Subcutaneous adipose tissue (tissue), 4 donors: Measurements from ENCODE around the gene HES1. TPM values are rescaled to one million over a fixed set of nuclear protein-coding genes. Genes with fewer than 3 reads are reported as not detected.

Source experiments
- total RNA-seq, 4 donors: library from RNA; depleted of rRNA; stranded (reverse); fragments of >200 nt; gene quantifications; one replicate each; pipeline ENCODE4 v1.1.0, GENCODE V29; 2016
- TF ChIP-seq, protein P1 (sequence below): fragments of 450-650 bp; IDR thresholded peaks from one replicate; pipeline ENCODE4 v1.5.1; 2016; ENCODE audit warnings: low read depth, mild to moderate bottlenecking, control low read depth, antibody characterized with exemption, moderate library complexity

HES1 gene
- total RNA-seq, 4 donors from 2014 or later = 12.1 to 29.3 (median 23.4) TPM

DNA sequence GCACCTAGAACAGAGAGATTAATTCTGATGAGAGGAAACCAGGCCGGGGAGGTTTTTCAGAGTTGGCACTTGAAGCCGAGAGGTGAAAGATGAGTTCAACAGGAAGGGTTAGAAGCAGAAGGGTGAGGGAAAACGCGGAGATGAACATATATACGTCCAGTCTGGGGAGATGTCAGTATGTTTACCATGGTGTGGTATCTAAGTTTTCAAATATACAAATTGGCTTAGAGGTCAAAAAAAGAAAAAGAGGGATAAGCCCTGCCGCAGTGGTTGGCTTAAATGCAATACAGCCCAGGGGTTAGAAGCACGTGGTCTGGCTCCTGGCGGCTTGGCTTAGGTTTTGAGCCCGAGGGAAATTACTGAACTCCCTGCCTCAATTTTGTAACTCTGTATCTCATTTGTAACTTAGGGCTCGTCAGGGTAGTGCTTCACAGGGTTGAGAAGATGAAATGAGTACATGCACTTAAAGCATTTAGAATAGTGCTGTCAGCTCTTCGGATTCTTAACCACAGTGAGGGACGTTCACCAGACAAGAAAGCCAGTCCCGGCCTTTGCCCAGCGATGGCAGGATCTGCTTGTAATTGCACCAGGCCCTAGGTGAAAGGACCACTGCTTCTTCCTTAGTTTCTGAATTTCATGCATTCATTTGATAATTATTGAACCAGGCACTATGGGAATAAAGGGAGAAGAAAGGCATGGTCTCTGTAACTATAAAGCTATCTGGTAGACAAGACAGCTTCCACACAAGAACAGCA is 6.4 kb downstream of the HES1 start:
- TF ChIP-seq, protein P1, sequence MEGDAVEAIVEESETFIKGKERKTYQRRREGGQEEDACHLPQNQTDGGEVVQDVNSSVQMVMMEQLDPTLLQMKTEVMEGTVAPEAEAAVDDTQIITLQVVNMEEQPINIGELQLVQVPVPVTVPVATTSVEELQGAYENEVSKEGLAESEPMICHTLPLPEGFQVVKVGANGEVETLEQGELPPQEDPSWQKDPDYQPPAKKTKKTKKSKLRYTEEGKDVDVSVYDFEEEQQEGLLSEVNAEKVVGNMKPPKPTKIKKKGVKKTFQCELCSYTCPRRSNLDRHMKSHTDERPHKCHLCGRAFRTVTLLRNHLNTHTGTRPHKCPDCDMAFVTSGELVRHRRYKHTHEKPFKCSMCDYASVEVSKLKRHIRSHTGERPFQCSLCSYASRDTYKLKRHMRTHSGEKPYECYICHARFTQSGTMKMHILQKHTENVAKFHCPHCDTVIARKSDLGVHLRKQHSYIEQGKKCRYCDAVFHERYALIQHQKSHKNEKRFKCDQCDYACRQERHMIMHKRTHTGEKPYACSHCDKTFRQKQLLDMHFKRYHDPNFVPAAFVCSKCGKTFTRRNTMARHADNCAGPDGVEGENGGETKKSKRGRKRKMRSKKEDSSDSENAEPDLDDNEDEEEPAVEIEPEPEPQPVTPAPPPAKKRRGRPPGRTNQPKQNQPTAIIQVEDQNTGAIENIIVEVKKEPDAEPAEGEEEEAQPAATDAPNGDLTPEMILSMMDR = no peak

DNA sequence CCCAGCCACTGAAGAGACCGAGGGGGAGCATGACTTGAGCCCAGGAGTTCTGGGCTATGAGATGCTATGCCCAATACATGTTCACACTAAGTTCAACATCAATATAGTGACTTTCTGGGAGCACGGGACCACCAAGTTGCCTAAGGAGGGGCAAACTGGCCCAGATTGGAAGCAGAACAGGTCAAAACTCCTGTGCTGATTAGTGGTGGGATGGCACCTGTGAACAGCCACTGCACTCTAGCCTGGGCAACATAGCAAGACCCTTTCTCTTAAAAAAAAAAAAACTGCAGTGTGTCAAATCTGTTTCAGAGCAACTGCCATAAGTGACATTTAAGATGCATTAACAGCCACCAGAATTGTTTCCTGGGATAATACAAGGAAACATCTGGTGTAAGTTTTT is 9.8 kb downstream of the HES1 start:
- TF ChIP-seq, protein P1 = no peak

DNA sequence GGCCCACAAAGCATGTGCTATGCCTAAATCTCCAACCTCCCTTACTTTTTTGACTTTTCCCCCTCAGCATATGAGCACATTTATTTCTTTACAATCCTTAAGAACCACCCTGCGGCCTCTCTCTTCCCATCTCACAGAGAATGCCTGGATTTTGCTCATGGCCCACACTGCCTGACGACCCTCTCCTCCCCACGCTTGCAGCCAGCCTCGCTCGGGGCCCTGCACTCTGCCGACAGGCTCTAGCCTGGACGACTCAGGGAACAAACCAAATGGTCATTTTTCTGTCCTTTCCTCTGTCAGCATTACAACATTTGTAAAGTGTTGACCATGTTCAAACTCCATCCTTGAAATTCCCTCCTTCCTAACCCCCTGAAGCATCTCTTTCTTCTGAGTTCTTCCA is 11.7 kb downstream of the HES1 start:
- TF ChIP-seq, protein P1 = no peak

DNA sequence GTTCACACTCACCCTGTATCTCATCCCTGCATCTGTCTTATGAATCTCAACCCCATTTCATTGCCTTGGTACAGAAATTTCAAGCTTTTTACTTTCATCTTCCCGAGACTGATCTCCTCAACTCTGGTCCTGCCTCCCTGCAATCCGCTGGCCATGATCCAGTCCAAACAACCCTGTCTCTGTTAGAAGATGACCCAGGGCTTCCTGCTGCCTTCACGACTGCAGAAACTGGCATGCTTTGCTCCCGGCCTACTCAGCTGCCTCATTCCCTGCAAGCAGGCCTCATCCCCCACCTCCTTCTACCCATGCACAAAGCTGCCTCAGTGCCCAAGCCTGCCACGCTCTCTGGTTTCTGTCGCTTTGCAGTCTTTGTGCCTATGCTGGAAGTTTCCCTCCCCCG is 12.4 kb downstream of the HES1 start:
- TF ChIP-seq, protein P1 = no peak

DNA sequence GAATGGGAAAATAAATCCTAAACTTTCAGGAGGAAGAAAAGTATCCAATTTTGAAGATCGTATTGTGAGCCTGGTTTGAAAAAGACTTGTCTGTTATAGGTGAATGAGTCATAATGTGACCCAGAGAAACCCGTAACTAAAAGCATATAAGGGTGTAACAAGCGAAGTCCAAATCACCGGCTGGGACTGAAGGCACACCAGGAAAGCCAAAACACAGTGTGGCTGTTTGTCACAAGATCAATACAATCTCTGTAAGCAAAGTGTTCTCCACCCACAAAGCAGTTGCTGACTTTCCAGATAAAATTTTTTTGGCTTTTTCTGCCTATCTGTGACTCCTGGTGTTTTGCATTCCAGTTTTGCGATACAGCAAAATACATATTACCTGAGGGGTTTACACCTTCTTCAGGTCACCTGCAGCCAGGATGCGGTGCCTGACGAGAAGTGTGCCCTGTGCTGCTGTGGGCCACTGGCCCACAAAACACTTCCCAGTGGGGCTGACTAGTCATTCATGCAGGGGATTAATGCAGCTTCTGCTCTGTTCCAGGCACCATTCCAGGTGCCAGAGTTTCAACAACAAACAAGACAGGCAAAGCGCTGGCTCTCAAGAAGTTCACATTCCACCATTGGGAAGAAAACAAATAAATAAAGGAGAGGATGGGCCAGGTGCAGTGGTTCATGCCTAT is 14.4 kb downstream of the HES1 start:
- TF ChIP-seq, protein P1 = no peak

DNA sequence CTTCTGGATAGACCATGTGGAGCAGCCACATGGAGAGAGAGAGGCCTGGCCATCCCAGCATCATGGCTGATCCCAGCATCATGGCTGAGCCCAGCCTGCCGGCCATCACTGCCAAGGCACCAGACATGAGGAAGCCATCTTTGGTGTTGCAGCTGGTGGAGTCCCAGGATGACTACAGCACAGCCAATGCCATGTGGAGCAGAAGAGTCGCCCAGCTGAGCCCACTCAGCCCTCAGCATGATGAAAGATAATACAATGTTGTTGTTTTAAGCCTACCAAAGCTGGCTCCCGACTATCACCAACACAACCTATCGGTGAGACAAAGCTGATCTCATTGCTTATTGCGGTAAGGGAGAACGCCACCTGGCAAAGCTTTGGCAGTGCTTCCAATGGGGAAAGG is 18.4 kb downstream of the HES1 start:
- TF ChIP-seq, protein P1 = no peak

DNA sequence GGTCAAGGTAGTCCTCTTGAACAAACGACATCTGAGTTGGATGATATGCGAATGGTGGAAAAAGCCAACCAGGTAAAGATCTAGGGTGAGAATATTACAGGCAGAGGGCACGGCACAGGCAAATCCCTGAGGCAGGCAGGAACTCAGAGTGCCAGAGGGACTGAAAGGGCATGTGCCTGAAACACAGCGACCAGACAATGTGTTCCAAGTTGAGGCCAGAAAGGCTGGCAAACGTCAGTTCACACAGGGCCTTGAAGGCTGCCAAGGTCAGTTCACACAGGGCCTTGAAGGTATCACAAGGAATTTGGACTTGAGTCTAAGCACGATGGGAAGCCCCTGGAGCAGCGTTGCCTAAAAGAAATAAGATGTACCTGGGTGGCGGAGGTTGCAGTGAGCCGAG is 20.1 kb downstream of the HES1 start:
- TF ChIP-seq, protein P1 = no peak
